ENCODE data around the gene PEX13.

PEX13 gene

GRCh38 chr2:61096438-61096837 is 78.9 kb downstream of the PEX13 start:
- DNase-seq (ENCODE audit: low read depth), result no peak
- no peak overlapping the region for H3K4me3 ChIP-seq (ENCODE audit: low read depth, low read length)
- no peak for TF ChIP-seq CTCF (IDR thresholded peaks at IDR 0.05; ENCODE audit: insufficient read depth, low read depth, low read length, missing control alignments)

DNA sequence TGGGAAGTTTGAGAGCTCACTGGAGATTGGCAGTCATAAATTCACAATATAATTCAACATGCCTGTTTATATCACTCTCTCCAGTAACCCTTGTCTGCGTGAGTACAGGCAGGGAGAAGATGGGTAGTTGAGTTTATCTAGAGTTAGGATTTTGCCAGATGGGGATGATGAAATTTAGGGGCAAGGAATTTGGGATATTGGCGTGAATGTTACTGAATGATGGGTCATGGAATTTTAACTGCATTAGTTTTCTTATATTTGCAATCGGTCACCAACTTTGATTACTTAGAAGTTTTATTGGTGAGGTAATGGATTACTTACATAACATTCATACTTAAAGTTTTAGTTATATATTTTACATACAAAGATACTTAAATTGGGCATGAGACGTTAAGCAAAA is 83.3 kb downstream of the PEX13 start:
- DNase-seq (ENCODE audit: low read depth), result no peak
- TF ChIP-seq CTCF (IDR thresholded peaks at IDR 0.05; ENCODE audit: insufficient read depth, low read depth, low read length, missing control alignments), result no peak
- no peak overlapping the region for H3K4me3 ChIP-seq (ENCODE audit: low read depth, low read length)
